GM12878 (cell line): ENCODE results near the gene ATP13A4. TPM values are rescaled to one million over a fixed set of nuclear protein-coding genes. Genes with fewer than 3 reads are reported as not detected.

Experiments
- ATAC-seq: fragments of 200-7000 bp; cut with Tn5 transposase; 3 replicates; pipeline ENCODE4 v1.9.1; 2020; ENCODE audit warnings: mild to moderate bottlenecking, moderate library complexity
- BruUV-seq: library from RNA; stranded (reverse); fragments of 400-500 nt; replicated peaks from 2 replicates; lab custom pipeline; 2021; lab: Mats Ljungman, UMichigan
- CTCF ChIA-PET: fragments of 300-600 bp; sonication (Branson Sonifier 250); formaldehyde crosslinking; extraction: SDS; loops from one replicate; lab custom pipeline; 2021; ENCODE audit warnings: inconsistent platforms; lab: Yijun Ruan, JAX
- POLR2A ChIA-PET: fragments of 350-600 bp; formaldehyde crosslinking; extraction: SDS; loops from one replicate; lab custom pipeline; 2021; ENCODE audit warnings: inconsistent platforms; lab: Charles Lee
- RAD21 ChIA-PET: fragments of 300-600 bp; sonication (Branson Sonifier 250); formaldehyde crosslinking; loops from one replicate; lab custom pipeline; 2023; ENCODE audit warnings: antibody characterized with exemption; ENCODE audit not compliant: unreplicated experiment; lab: Charles Lee
- SMC1A ChIA-PET: fragments of 300-600 bp; sonication (Branson Sonifier 250); formaldehyde crosslinking; loops from one replicate; lab custom pipeline; 2023; ENCODE audit not compliant: unreplicated experiment, uncharacterized antibody; lab: Charles Lee
- DNase-seq: peaks from one replicate; pipeline ENCODE4 v3.0.0-alpha.2; 2011; ENCODE audit warnings: low read depth, low spot score
- FAIRE-seq: peaks from 3 replicates; lab custom pipeline; 2011; peaks lifted over from hg19 to GRCh38; lab: Jason Lieb, UNC
- H2AFZ ChIP-seq: 2 replicates; pipeline ENCODE4 v1.6.0; 2011; ENCODE audit warnings: low read depth, low read length, control low read depth; ENCODE audit not compliant: control insufficient read depth
- H3K27ac ChIP-seq: 2 replicates; pipeline ENCODE4 v1.5.1; 2011; ENCODE audit warnings: control low read depth; ENCODE audit not compliant: control insufficient read depth, insufficient read depth
- H3K27me3 ChIP-seq, 2 experiments: replicated peaks in 1 of 2; 2 replicates each; pipeline versions ENCODE4 v1.6.0 to v1.6.1; 2011; ENCODE audit warnings: low read length in 1 of 2; ENCODE audit not compliant: control insufficient read depth in 2 of 2, insufficient read depth in 2 of 2
- H3K36me3 ChIP-seq, 2 experiments: 2 replicates each; pipeline ENCODE4 v1.5.1; 2011; ENCODE audit warnings: low read length in 1 of 2; ENCODE audit not compliant: control insufficient read depth in 2 of 2, insufficient read depth in 2 of 2
- H3K4me1 ChIP-seq: 2 replicates; pipeline ENCODE4 v1.6.1; 2011; ENCODE audit warnings: mild to moderate bottlenecking, low read length, moderate library complexity, mixed read lengths; ENCODE audit not compliant: control insufficient read depth, insufficient read depth
- H3K4me2 ChIP-seq: 2 replicates; pipeline ENCODE4 v1.6.0; 2011; ENCODE audit warnings: control low read depth; ENCODE audit not compliant: control insufficient read depth, insufficient read depth
- H3K4me3 ChIP-seq: fragments of 200-600 bp; sonication (generic); 2 replicates; pipeline ENCODE4 v1.5.1; 2016
- H3K79me2 ChIP-seq: 2 replicates; pipeline ENCODE4 v1.6.0; 2011; ENCODE audit warnings: low read length; ENCODE audit not compliant: control insufficient read depth, insufficient read depth
- H3K9ac ChIP-seq: 2 replicates; pipeline ENCODE4 v1.8.0; 2011; ENCODE audit warnings: low read length, control low read depth, mixed read lengths; ENCODE audit not compliant: control insufficient read depth, insufficient read depth
- H3K9me3 ChIP-seq: replicated peaks from 3 replicates; pipeline ENCODE4 v1.5.1; 2011; ENCODE audit warnings: mild to moderate bottlenecking, low read length; ENCODE audit not compliant: control insufficient read depth, insufficient read depth
- H4K20me1 ChIP-seq: 2 replicates; pipeline ENCODE4 v1.6.0; 2011; ENCODE audit not compliant: control insufficient read depth, insufficient read depth
- ASH2L ChIP-seq: fragments of 300-600, 200-600 bp; sonication (generic); IDR thresholded peaks from 2 replicates; pipeline ENCODE4 v1.6.1; 2017; ENCODE audit warnings: low read depth, mild to moderate bottlenecking, borderline replicate concordance
- ATF7 ChIP-seq: fragments of 450-650 bp; IDR thresholded peaks from 2 replicates; pipeline ENCODE4 v1.6.1; 2016; ENCODE audit warnings: low read depth, mild to moderate bottlenecking
- CEBPB ChIP-seq, 2 experiments: fragments of 150-350 bp in 1 of 2; IDR thresholded peaks; 2 replicates each; pipeline ENCODE4 v1.6.1; 2012 to 2014; ENCODE audit warnings: low read depth in 2 of 2, low read length in 2 of 2, borderline replicate concordance in 1 of 2, inconsistent platforms in 1 of 2
- CTCF ChIP-seq, 3 experiments: IDR thresholded peaks in 2 of 3; conservative IDR thresholded peaks in 1 of 3; 2 replicates each; pipeline ENCODE4 v1.5.1; 2011; ENCODE audit warnings: low read depth in 3 of 3, low read length in 3 of 3, mild to moderate bottlenecking in 3 of 3, control low read depth in 2 of 3, moderate library complexity in 2 of 3, inconsistent platforms in 1 of 3, mixed read lengths in 1 of 3; ENCODE audit not compliant: control insufficient read depth in 2 of 3, insufficient read depth in 1 of 3; ENCODE audit errors: extremely low read depth in 1 of 3
- HDGF ChIP-seq: fragments of 450-650 bp; IDR thresholded peaks from 2 replicates; pipeline ENCODE4 v1.6.1; 2016; ENCODE audit warnings: antibody characterized with exemption
- PBX3 ChIP-seq: IDR thresholded peaks from 2 replicates; pipeline ENCODE4 v1.6.1; 2011; ENCODE audit warnings: mild to moderate bottlenecking, low read depth, low read length, moderate library complexity; ENCODE audit not compliant: insufficient replicate concordance
- POLR2AphosphoS5 ChIP-seq: IDR thresholded peaks from 2 replicates; pipeline ENCODE4 v1.6.1; 2011; ENCODE audit warnings: mild to moderate bottlenecking, low read length, inconsistent platforms
- PRDM15 ChIP-seq: fragments of 450-650 bp; formaldehyde crosslinking; IDR thresholded peaks from 2 replicates; pipeline ENCODE4 v1.4.0; 2020; ENCODE audit warnings: mild to moderate bottlenecking, moderate library complexity
- SMAD5 ChIP-seq: IDR thresholded peaks from 2 replicates; pipeline ENCODE4 v1.6.1; 2016; ENCODE audit warnings: antibody characterized with exemption, low read depth
- SPI1 ChIP-seq: IDR thresholded peaks from 2 replicates; pipeline ENCODE4 v1.6.1; 2011; ENCODE audit warnings: low read depth, mild to moderate bottlenecking, low read length, moderate library complexity, borderline replicate concordance; ENCODE audit not compliant: insufficient read depth
- YBX1 ChIP-seq: fragments of 450-650 bp; IDR thresholded peaks from 2 replicates; pipeline ENCODE4 v1.6.1; 2016; ENCODE audit warnings: antibody characterized with exemption
- ZBTB11 ChIP-seq: fragments of 450-650 bp; formaldehyde crosslinking; IDR thresholded peaks from 2 replicates; pipeline ENCODE4 v1.5.0; 2022; ENCODE audit warnings: mild to moderate bottlenecking, missing genetic modification characterization
- WGBS: methylation state at CpG from one replicate; pipeline ENCODE4 v1.1.6; 2016; ENCODE audit warnings: low lambda C conversion rate; ENCODE audit not compliant: insufficient replicate concordance, insufficient coverage; ENCODE audit errors: missing lambda C conversion rate; 5-methylcytosine and 5-hydroxymethylcytosine counted together
- in situ Hi-C: fragments of 300-500 bp; cut with MboI; formaldehyde crosslinking; loops from 9 replicates; pipeline ENCODE4 v1.14.3; 2018; ENCODE audit warnings: mixed read lengths
- intact Hi-C: fragments of 100-400 bp; cut with micrococcal nuclease; formaldehyde crosslinking; loops from one replicate; pipeline ENCODE4 v1.14.2; 2022; ENCODE audit not compliant: unreplicated experiment
- polyA plus RNA-seq, 11 experiments: library from polyadenylated mRNA; depleted of rRNA in 4 of 11; unstranded in 6 of 11; stranded (reverse) in 5 of 11; fragments of >200 nt; fragmentation: Nextera tagmentation in 4 of 11; fragmentation: Illumina TruSeq in 1 of 11; extraction: Ambion mirVana in 4 of 11; extraction: Trizol in 1 of 11; gene quantifications; 1 replicate in 1 of 11; 2 replicates in 10 of 11; pipeline versions ENCODE4 v1.2.1 to v1.2.3, GENCODE V29; 2011 to 2016; ENCODE audit warnings: inconsistent platforms in 2 of 11, missing spikeins in 2 of 11, low read depth in 1 of 11
- total RNA-seq, 4 experiments: library from RNA; depleted of rRNA in 3 of 4; stranded (reverse); fragments of >200 nt in 3 of 4; fragmentation: Illumina TruSeq in 1 of 4; extraction: Trizol in 1 of 4; gene quantifications; 2 replicates each; pipeline versions ENCODE4 v1.2.1 to v1.2.3, GENCODE V29; 2013 to 2021

Gene ATP13A4
- total and polyA plus RNA-seq, 10 of the 15 experiments (the other 5 are each of a cell fraction or from before 2014, with no cell fraction given): 0.29 to 1.7 (median 1.0) TPM; not detected in 1

- no peak for ATAC-seq
- Histone ChIP-seq H3K4me3 (peak overlapping the region; percentile 86), H3K27ac (no peak overlapping the region), H3K27me3 (no peaks in the 10 kb centered on the region), H3K36me3 (peaks cover 0 to 8% of the 10 kb centered on the region in 2 experiments; a peak in 1 of 4 replicates), H3K9ac (0 out of 2 replicates have a peak overlapping the region, but pooled peaks have one; percentile 22), H3K4me2 (peak overlapping the region; percentile 81; the same call in 1 of the 2 replicates), H3K79me2 (peaks cover 61% of the 10 kb centered on the region), H2AFZ (no peak overlapping the region), H3K4me1 (no peaks in the 10 kb centered on the region), H3K9me3 (no peaks in the 10 kb centered on the region), H4K20me1 (no peaks in the 10 kb centered on the region)
- CTCF ChIA-PET: no interaction called here
- in situ Hi-C loops (no loop called here), intact Hi-C loops (no loop called here)
- FAIRE-seq: no peak
- SMC1A ChIA-PET: no interaction called here
- RAD21 ChIA-PET: no interaction called here
- POLR2A ChIA-PET: no interaction called here
- TSS peak; percentile 52 for BruUV-seq
- DNase-seq: no peak
- 100% methylated on average over 1 of the region's 1 CpG for WGBS
- TF ChIP-seq SPI1 (no peak), PBX3 (no peak), PRDM15 (CRISPR knock-in tag) (no peak), ATF7 (no peak), HDGF (no peak), CTCF (IDR thresholded peaks at IDR 0.05 in 2 of 3, conservative IDR thresholded peaks at IDR 0.05 in 1 of 3; ENCODE audit: control insufficient read depth in 2 of 3, extremely low read depth in 1 of 3, insufficient read depth in 1 of 3, low read depth in 3 of 3, low read length in 3 of 3) (no peak), SMAD5 (no peak), POLR2AphosphoS5 (no peak), ASH2L (no peak), ZBTB11 (CRISPR knock-in tag) (no peak), CEBPB (IDR thresholded peaks at IDR 0.05; ENCODE audit: borderline replicate concordance in 1 of 2, low read depth in 2 of 2, low read length in 2 of 2) (no peak), YBX1 (no peak)
These were observed 40.4 kb upstream of the ATP13A4 start for GRCh38 chr3:193594946-193595689.
